A549 (cell line): Measurements from ENCODE around the gene MRPS30. TPM values are rescaled to one million over a fixed set of nuclear protein-coding genes. Genes with fewer than 3 reads are reported as not detected.
"Not testable (repeated sequence)": the region's sequence is repeated elsewhere in the genome, so short reads cannot be mapped to it uniquely, and the experiment has no call there.

Experiments used
- ATAC-seq, 2 experiments: fragments of 200-7000 bp in 1 of 2; fragments of >200 bp in 1 of 2; cut with Nextera tagmentation in 1 of 2; cut with Tn5 transposase in 1 of 2; 3 replicates each; pipeline versions ENCODE4 v1.8.0 to v1.9.1; 2018 to 2020; ENCODE audit warnings: mild to moderate bottlenecking in 1 of 2, moderate library complexity in 1 of 2
- CTCF ChIA-PET: fragments of 300-600 bp; sonication (Branson Sonifier 250); formaldehyde crosslinking; extraction: SDS; loops from one replicate; lab custom pipeline; 2021; ENCODE audit warnings: antibody characterized with exemption, inconsistent platforms; lab: Yijun Ruan, JAX
- POLR2A ChIA-PET: fragments of 350-600 bp; formaldehyde crosslinking; extraction: SDS; loops from one replicate; lab custom pipeline; 2021; ENCODE audit warnings: antibody characterized with exemption, inconsistent platforms; lab: Yijun Ruan, JAX
- DNase-seq, 2 experiments: peaks; one replicate each; pipeline versions ENCODE4 v3.0.0 to v3.0.0-alpha.2; 2011 to 2016; ENCODE audit warnings: low read depth in 1 of 2, low spot score in 1 of 2
- FAIRE-seq: peaks from 2 replicates; lab custom pipeline; 2011; peaks lifted over from hg19 to GRCh38; lab: Jason Lieb, UNC
- H3K27ac ChIP-seq, 2 experiments: fragments of >200 bp; sonication (Bioruptor Twin); formaldehyde crosslinking; 3 replicates each; pipeline ENCODE4 v1.5.1; 2016 to 2017
- H3K4me1 ChIP-seq: fragments of >200 bp; sonication (Bioruptor Twin); formaldehyde crosslinking; 3 replicates; pipeline ENCODE4 v1.6.1; 2016
- H3K4me2 ChIP-seq: fragments of >200 bp; sonication (Bioruptor Twin); formaldehyde crosslinking; 3 replicates; pipeline ENCODE4 v1.6.1; 2016
- H3K4me3 ChIP-seq: fragments of >200 bp; sonication (Bioruptor Twin); formaldehyde crosslinking; 3 replicates; pipeline ENCODE4 v1.5.1; 2016
- H3K9me3 ChIP-seq: fragments of >200 bp; sonication (Bioruptor Twin); formaldehyde crosslinking; 3 replicates; pipeline ENCODE4 v1.6.1; 2016
- ATOH8 ChIP-seq: fragments of 250-450 bp; sonication (Bioruptor Pico); IDR thresholded peaks from 2 replicates; pipeline ENCODE4 v1.5.0; 2020; ENCODE audit warnings: low read depth, mild to moderate bottlenecking, moderate library complexity
- BCL3 ChIP-seq: fragments of >200 bp; sonication (Bioruptor Twin); formaldehyde crosslinking; IDR thresholded peaks from 3 replicates; pipeline ENCODE4 v1.6.1; 2016
- BHLHE40 ChIP-seq: IDR thresholded peaks from 2 replicates; pipeline ENCODE4 v1.6.1; 2012; ENCODE audit warnings: low read depth, low read length, inconsistent platforms
- CBX2 ChIP-seq: fragments of 200-600 bp; sonication (generic); IDR thresholded peaks from 2 replicates; pipeline ENCODE4 v1.6.1; 2016; ENCODE audit warnings: low read depth, mild to moderate bottlenecking, borderline replicate concordance
- EHF ChIP-seq: fragments of 250-450 bp; sonication (Bioruptor Pico); IDR thresholded peaks from 2 replicates; pipeline ENCODE4 v1.5.0; 2020; ENCODE audit warnings: mild to moderate bottlenecking
- ELK1 ChIP-seq: fragments of 150-350 bp; IDR thresholded peaks from 2 replicates; pipeline ENCODE4 v1.6.1; 2014; ENCODE audit warnings: low read depth, mild to moderate bottlenecking, low read length
- EP300 ChIP-seq, 2 experiments: fragments of >200 bp; sonication (Bioruptor Twin); formaldehyde crosslinking; IDR thresholded peaks; 2 replicates in 1 of 2; 3 replicates in 1 of 2; pipeline ENCODE4 v1.6.1; 2016 to 2017
- FOSB ChIP-seq: fragments of 250-450 bp; sonication (Bioruptor Pico); IDR thresholded peaks from 2 replicates; pipeline ENCODE4 v1.5.0; 2020; ENCODE audit warnings: mild to moderate bottlenecking, moderate library complexity
- FOXS1 ChIP-seq: fragments of 250-450 bp; sonication (Bioruptor Pico); IDR thresholded peaks from 2 replicates; pipeline ENCODE4 v1.5.0; 2020; ENCODE audit warnings: mild to moderate bottlenecking, moderate library complexity
- HMGXB4 ChIP-seq: fragments of 250-450 bp; sonication (Bioruptor Pico); IDR thresholded peaks from 2 replicates; pipeline ENCODE4 v1.5.0; 2021; ENCODE audit warnings: mild to moderate bottlenecking, moderate library complexity, borderline replicate concordance
- HOXB5 ChIP-seq: fragments of 250-450 bp; sonication (Bioruptor Pico); IDR thresholded peaks from 2 replicates; pipeline ENCODE4 v1.5.0; 2020; ENCODE audit warnings: mild to moderate bottlenecking, moderate library complexity
- JUN ChIP-seq, 2 experiments: fragments of >200 bp; sonication (Bioruptor Twin); formaldehyde crosslinking; IDR thresholded peaks; 2 replicates in 1 of 2; 3 replicates in 1 of 2; pipeline ENCODE4 v1.6.1; 2016 to 2017
- KDM5A ChIP-seq: fragments of 200-600 bp; sonication (generic); IDR thresholded peaks from 2 replicates; pipeline ENCODE4 v1.6.1; 2016; ENCODE audit warnings: antibody characterized with exemption, mild to moderate bottlenecking
- MAX ChIP-seq: IDR thresholded peaks from 2 replicates; pipeline ENCODE4 v1.6.1; 2012
- MAZ ChIP-seq: fragments of 150-350 bp; IDR thresholded peaks from 2 replicates; pipeline ENCODE4 v1.6.1; 2014; ENCODE audit warnings: antibody characterized with exemption, low read depth, low read length, borderline replicate concordance
- NR3C1 ChIP-seq: fragments of >200 bp; sonication (Bioruptor Twin); formaldehyde crosslinking; IDR thresholded peaks from 3 replicates; pipeline ENCODE4 v1.6.1; 2017
- PHF8 ChIP-seq: fragments of 200-600 bp; sonication (generic); IDR thresholded peaks from 2 replicates; pipeline ENCODE4 v1.6.1; 2016; ENCODE audit warnings: low read depth, mild to moderate bottlenecking, antibody characterized with exemption, moderate library complexity, borderline replicate concordance
- POLR2AphosphoS2 ChIP-seq: conservative IDR thresholded peaks from 2 replicates; pipeline ENCODE4 v1.6.1; 2012; ENCODE audit warnings: low read length, improper control_type of control experiment, inconsistent platforms
- RAD21 ChIP-seq, 2 experiments: fragments of >200 bp in 1 of 2; sonication (Bioruptor Twin) in 1 of 2; formaldehyde crosslinking in 1 of 2; IDR thresholded peaks in 1 of 2; conservative IDR thresholded peaks in 1 of 2; 2 replicates in 1 of 2; 3 replicates in 1 of 2; pipeline ENCODE4 v1.6.1; 2012 to 2018; ENCODE audit warnings: inconsistent platforms in 1 of 2
- RCOR1 ChIP-seq: fragments of 150-350 bp; IDR thresholded peaks from 2 replicates; pipeline ENCODE4 v1.6.1; 2014; ENCODE audit warnings: antibody characterized with exemption, low read length, low read depth
- RFX5 ChIP-seq: fragments of 450-650 bp; IDR thresholded peaks from 2 replicates; pipeline ENCODE4 v1.7.1; 2014; ENCODE audit warnings: antibody characterized with exemption, mild to moderate bottlenecking, moderate library complexity
- TFCP2L1 ChIP-seq: fragments of 250-450 bp; sonication (Bioruptor Pico); IDR thresholded peaks from 2 replicates; pipeline ENCODE4 v1.5.0; 2021; ENCODE audit warnings: mild to moderate bottlenecking
- ZC3H11A ChIP-seq: fragments of 450-650 bp; IDR thresholded peaks from 2 replicates; pipeline ENCODE4 v1.6.1; 2014; ENCODE audit warnings: antibody characterized with exemption, mild to moderate bottlenecking
- ZFP36 ChIP-seq: fragments of 450-650 bp; IDR thresholded peaks from 2 replicates; pipeline ENCODE4 v1.6.1; 2014; ENCODE audit warnings: borderline replicate concordance; ENCODE audit not compliant: partially characterized antibody
- ZSCAN20 ChIP-seq: fragments of 250-450 bp; sonication (Bioruptor Pico); IDR thresholded peaks from 2 replicates; pipeline ENCODE4 v1.8.0; 2022; ENCODE audit warnings: mild to moderate bottlenecking, moderate library complexity
- WGBS: methylation state at CpG from one replicate; pipeline ENCODE4 v1.1.6; 2017; ENCODE audit errors: missing lambda C conversion rate; 5-methylcytosine and 5-hydroxymethylcytosine counted together
- polyA plus RNA-seq, 4 experiments: library from polyadenylated mRNA; depleted of rRNA in 3 of 4; stranded (reverse); fragments of >200 nt; fragmentation: RNase III in 1 of 4; extraction: RNeasy Plus Mini Kit Qiagen cat#74134 plus additional on column Dnase treatment in 1 of 4; gene quantifications; 2 replicates in 3 of 4; 3 replicates in 1 of 4; pipeline ENCODE4 v1.2.3, GENCODE V29; 2011 to 2017

Gene MRPS30
- polyA plus RNA-seq, 2 of the 4 experiments (the other 2 are of a cell fraction): 31.5 to 57.2 TPM

GRCh38 chr5:44769877-44770209 lies 38.9 kb upstream of the MRPS30 start:
- no peaks in the 10 kb centered on the region for H3K9me3 ChIP-seq
- no peak overlapping the region for H3K4me2 ChIP-seq
- H3K4me1 ChIP-seq: no peaks in the 10 kb centered on the region
- POLR2A ChIA-PET: no interaction called here
- WGBS: 25% methylated on average over 5 of the region's 5 CpGs
- no peak for TF ChIP-seq ZSCAN20 (CRISPR knock-in tag)
- TF ChIP-seq BHLHE40: no peak
- no peak for TF ChIP-seq EHF (CRISPR knock-in tag)
- no peak for TF ChIP-seq EP300 (IDR thresholded peaks at IDR 0.05)
- TF ChIP-seq JUN (IDR thresholded peaks at IDR 0.05): no peak
- TF ChIP-seq NR3C1: no peak
- TF ChIP-seq ZC3H11A: no peak
- TF ChIP-seq MAZ: no peak
- no peak for TF ChIP-seq ELK1
- TF ChIP-seq ATOH8 (CRISPR knock-in tag): no peak
- TF ChIP-seq HMGXB4 (CRISPR knock-in tag): no peak
- TF ChIP-seq PHF8: no peak
- TF ChIP-seq CBX2: no peak
- no peak overlapping the region for H3K4me3 ChIP-seq
- FAIRE-seq: no peak
- no peak for DNase-seq
- CTCF ChIA-PET: interaction anchor here (1.1 kb wide), 1 partner anchor 1138 kb away, joined by 4 read pairs; no protein-coding TSS in a partner anchor
- no peak for ATAC-seq
- H3K27ac ChIP-seq: no peak overlapping the region

GRCh38 chr5:44770780-44771717 lies 37.7 kb upstream of the MRPS30 start:
- Histone ChIP-seq H3K4me3 (no peak overlapping the region), H3K27ac (no peak overlapping the region), H3K9me3 (no peaks in the 10 kb centered on the region), H3K4me1 (no peaks in the 10 kb centered on the region), H3K4me2 (no peak overlapping the region)
- DNase-seq (no peak), FAIRE-seq (no peak), ATAC-seq (no peak)
- ChIA-PET CTCF (no interaction called here), POLR2A (no interaction called here)
- no peak for TF ChIP-seq FOXS1 (CRISPR knock-in tag)
- no peak for TF ChIP-seq BCL3
- no peak for TF ChIP-seq RFX5
- no peak for TF ChIP-seq ZFP36
- TF ChIP-seq KDM5A: no peak
- TF ChIP-seq CBX2: no peak
- TF ChIP-seq RCOR1: no peak
- TF ChIP-seq TFCP2L1 (CRISPR knock-in tag): no peak
- TF ChIP-seq RAD21 (conservative IDR thresholded peaks at IDR 0.05 in 1 of 2, IDR thresholded peaks at IDR 0.05 in 1 of 2): no peak
- no peak for TF ChIP-seq MAX
- no peak for TF ChIP-seq POLR2AphosphoS2
- no peak for TF ChIP-seq ZC3H11A
- no peak for TF ChIP-seq ELK1
- TF ChIP-seq FOSB (CRISPR knock-in tag): no peak
- no peak for TF ChIP-seq PHF8
- no peak for TF ChIP-seq HOXB5 (CRISPR knock-in tag)
- WGBS: 24% methylated on average over 6 of the region's 6 CpGs

- CTCF ChIA-PET: interaction anchor here (1.5 kb wide), 1 partner anchor 1141 kb away, joined by 4 read pairs; no protein-coding TSS in a partner anchor
- 49% methylated on average over 11 of the region's 11 CpGs for whole genome bisulfite sequencing
- H3K4me1 ChIP-seq, H3K4me2 ChIP-seq, H3K27ac ChIP-seq, ATAC-seq, DNase-seq, FAIRE-seq, H3K4me3 ChIP-seq, POLR2A ChIA-PET, H3K9me3 ChIP-seq: not testable (repeated sequence)
These were observed 36.4 kb upstream of the MRPS30 start for GRCh38 chr5:44772397-44772796.
